K562 (cell line): ENCODE data around the gene SMG7. TPM values are rescaled to one million over a fixed set of nuclear protein-coding genes. Genes with fewer than 3 reads are reported as not detected.

Experiments
- ATAC-seq: fragments of 200-7000 bp; cut with Tn5 transposase; 3 replicates; pipeline ENCODE4 v1.9.1; 2020; ENCODE audit warnings: moderate library complexity
- BruUV-seq: library from RNA; stranded (reverse); fragments of 400-500 nt; replicated peaks from 2 replicates; lab custom pipeline; 2021; lab: Mats Ljungman, UMichigan
- CTCF ChIA-PET: fragments of 300-600 bp; formaldehyde crosslinking; extraction: SDS; loops from one replicate; lab custom pipeline; 2021; ENCODE audit warnings: low intra/inter-chr PET ratio; lab: Yijun Ruan, JAX
- POLR2A ChIA-PET: fragments of 300-600, 350-650 bp; sonication (Branson Sonifier 250); formaldehyde crosslinking; extraction: SDS; loops from one replicate; lab custom pipeline; 2021; ENCODE audit warnings: antibody characterized with exemption, inconsistent platforms; lab: Yijun Ruan, JAX
- DNase-seq, 4 experiments: peaks; one replicate each; pipeline versions ENCODE4 v3.0.0 to v3.0.0-alpha.2; 2011 to 2018; ENCODE audit warnings: low spot score in 3 of 4, mixed read lengths in 3 of 4; ENCODE audit errors: extremely low read depth in 1 of 4
- FAIRE-seq: peaks from 2 replicates; lab custom pipeline; 2011; peaks lifted over from hg19 to GRCh38; lab: Jason Lieb, UNC
- H2AFZ ChIP-seq: 2 replicates; pipeline ENCODE4 v1.6.0; 2011; ENCODE audit warnings: low read depth, low read length, control low read depth, inconsistent platforms
- H3K27ac ChIP-seq: fragments of 200-600 bp; 3 replicates; pipeline ENCODE4 v1.8.0; 2011; ENCODE audit warnings: low read depth, mild to moderate bottlenecking, control low read depth, inconsistent platforms, low read length, moderate library complexity, mixed read lengths; ENCODE audit errors: extremely low read depth
- H3K27me3 ChIP-seq, 2 experiments: fragments of 300-600 bp in 1 of 2; 2 replicates in 1 of 2; 3 replicates in 1 of 2; pipeline versions ENCODE4 v1.6.0 to v1.8.0; 2011; ENCODE audit warnings: inconsistent platforms in 2 of 2, low read length in 2 of 2, mild to moderate bottlenecking in 1 of 2, mixed read lengths in 1 of 2, moderate library complexity in 1 of 2; ENCODE audit not compliant: control insufficient read depth in 2 of 2, insufficient read depth in 2 of 2
- H3K36me3 ChIP-seq: fragments of 300-600 bp; 3 replicates; pipeline ENCODE4 v1.8.0; 2011; ENCODE audit warnings: mild to moderate bottlenecking, low read length, inconsistent platforms; ENCODE audit not compliant: control insufficient read depth, insufficient read depth
- H3K4me1 ChIP-seq, 2 experiments: fragments of 200-600 bp in 1 of 2; replicated peaks in 1 of 2; 2 replicates in 1 of 2; 3 replicates in 1 of 2; pipeline versions ENCODE4 v1.5.1 to v1.8.0; 2011; ENCODE audit warnings: inconsistent platforms in 2 of 2, low read length in 2 of 2, mild to moderate bottlenecking in 1 of 2, mixed read lengths in 1 of 2, moderate library complexity in 1 of 2; ENCODE audit not compliant: control insufficient read depth in 2 of 2, insufficient read depth in 2 of 2
- H3K4me2 ChIP-seq: 2 replicates; pipeline ENCODE4 v1.6.1; 2011; ENCODE audit warnings: low read length, control low read depth, inconsistent platforms, mixed read lengths; ENCODE audit not compliant: insufficient read depth
- H3K4me3 ChIP-seq: fragments of 200-600 bp; sonication (generic), shearing (Covaris generic); 2 replicates; pipeline ENCODE4 v1.5.1; 2016; ENCODE audit warnings: control low read depth, inconsistent platforms
- H3K79me2 ChIP-seq: fragments of 200-600 bp; 3 replicates; pipeline ENCODE4 v1.8.0; 2011; ENCODE audit warnings: low read length, inconsistent platforms; ENCODE audit not compliant: control insufficient read depth, insufficient read depth
- H3K9ac ChIP-seq, 2 experiments: 2 replicates each; pipeline versions ENCODE4 v1.6.0 to v1.6.1; 2011; ENCODE audit warnings: low read depth in 2 of 2, low read length in 2 of 2, control low read depth in 1 of 2, inconsistent platforms in 1 of 2, mild to moderate bottlenecking in 1 of 2, mixed read lengths in 1 of 2; ENCODE audit not compliant: insufficient read depth in 1 of 2
- H3K9me1 ChIP-seq: one replicate; pipeline ENCODE4 v1.6.0; 2011; ENCODE audit warnings: inconsistent platforms, mild to moderate bottlenecking, low read length, moderate library complexity; ENCODE audit not compliant: control insufficient read depth, insufficient read depth
- H3K9me3 ChIP-seq: replicated peaks from 2 replicates; pipeline ENCODE4 v1.5.1; 2011; ENCODE audit warnings: low read depth, low read length, inconsistent platforms; ENCODE audit not compliant: control insufficient read depth, insufficient read depth
- H4K20me1 ChIP-seq: replicated peaks from 2 replicates; pipeline ENCODE4 v1.6.1; 2011; ENCODE audit warnings: low read length, inconsistent platforms, mixed read lengths; ENCODE audit not compliant: control insufficient read depth, insufficient read depth
- BRD9 ChIP-seq: fragments of 450-650 bp; IDR thresholded peaks from 2 replicates; pipeline ENCODE4 v1.6.1; 2018; ENCODE audit warnings: low read depth; ENCODE audit not compliant: partially characterized antibody
- E2F4 ChIP-seq: sonication (generic); formaldehyde crosslinking; IDR thresholded peaks from 2 replicates; pipeline ENCODE4 v1.8.0; 2022; ENCODE audit warnings: mild to moderate bottlenecking, low read depth, missing genetic modification reagents
- LEF1 ChIP-seq: fragments of 450-650 bp; IDR thresholded peaks from 2 replicates; pipeline ENCODE4 v1.6.1; 2016; ENCODE audit warnings: mild to moderate bottlenecking
- NFIX ChIP-seq: fragments of 250-450 bp; sonication (Bioruptor Pico); IDR thresholded peaks from 2 replicates; pipeline ENCODE4 v1.4.0; 2020; ENCODE audit warnings: low read depth, mild to moderate bottlenecking, moderate library complexity
- PRDM10 ChIP-seq: fragments of 450-650 bp; IDR thresholded peaks from 2 replicates; pipeline ENCODE4 v1.6.1; 2018; ENCODE audit not compliant: partially characterized antibody
- SUPT5H ChIP-seq: fragments of 450-650 bp; IDR thresholded peaks from 2 replicates; pipeline ENCODE4 v1.6.1; 2016
- WHSC1 ChIP-seq: IDR thresholded peaks from one replicate; pipeline ENCODE4 v1.6.1; 2012; ENCODE audit warnings: low read length, control low read depth, inconsistent platforms
- ZKSCAN3 ChIP-seq: fragments of 250-450 bp; sonication (Bioruptor Pico); IDR thresholded peaks from 2 replicates; pipeline ENCODE4 v1.4.0; 2020
- ZNF707 ChIP-seq: fragments of 250-450 bp; sonication (Bioruptor Pico); conservative IDR thresholded peaks from 2 replicates; pipeline ENCODE4 v1.8.0; 2022; ENCODE audit warnings: inconsistent platforms, mild to moderate bottlenecking, moderate library complexity
- WGBS: fragments of 100-300 bp; shearing (Covaris generic); methylation state at CpG from one replicate; pipeline ENCODE4 v1.1.6; 2016; ENCODE audit warnings: low coverage, mixed read lengths; ENCODE audit not compliant: insufficient coverage; ENCODE audit errors: missing lambda C conversion rate; 5-methylcytosine and 5-hydroxymethylcytosine counted together
- in situ Hi-C: fragments of 300-500 bp; cut with MboI; formaldehyde crosslinking; loops from 4 replicates; pipeline ENCODE4 v1.15.0; 2018; ENCODE audit warnings: inconsistent platforms, mixed read lengths
- intact Hi-C: fragments of 100-400 bp; cut with micrococcal nuclease; formaldehyde crosslinking; loops from 2 replicates; pipeline ENCODE4 v1.14.2; 2022
- polyA plus RNA-seq, 8 experiments: library from polyadenylated mRNA; depleted of rRNA in 4 of 8; stranded (reverse) in 5 of 8; unstranded in 3 of 8; fragments of >200 nt; fragmentation: Nextera tagmentation in 2 of 8; fragmentation: Illumina TruSeq in 1 of 8; extraction: Ambion mirVana in 2 of 8; extraction: Trizol in 1 of 8; gene quantifications; 2 replicates each; pipeline versions ENCODE4 v1.2.1 to v1.2.3, GENCODE V29; 2011 to 2014; ENCODE audit warnings: inconsistent platforms in 1 of 8, missing spikeins in 1 of 8
- total RNA-seq, 7 experiments: library from RNA; depleted of rRNA in 6 of 7; stranded (reverse); fragments of >200 nt in 6 of 7; fragmentation: Illumina TruSeq in 2 of 7; extraction: Trizol in 2 of 7; gene quantifications; 2 replicates each; pipeline versions ENCODE4 v1.2.1 to v1.2.3, GENCODE V29; 2011 to 2021; ENCODE audit warnings: low replicate concordance in 1 of 7

SMG7 gene
- total and polyA plus RNA-seq, 9 of the 15 experiments (the other 6 are each of a cell fraction or from before 2014, with no cell fraction given), result 12.4 to 74.6 (median 29.0) TPM

- ChIA-PET CTCF (no interaction called here), POLR2A (interaction anchor here (1.0 kb wide), 1 partner anchor 10 kb away, joined by 3 read pairs; no protein-coding TSS in a partner anchor)
- Histone ChIP-seq H3K27me3 (no peaks in the 10 kb centered on the region), H2AFZ (no peak overlapping the region), H3K9me1 (no peaks in the 10 kb centered on the region), H3K36me3 (peaks cover 2% of the 10 kb centered on the region; the same call in 1 of the 3 replicates), H4K20me1 (peaks cover 3% of the 10 kb centered on the region; the same call in 1 of the 2 replicates), H3K9ac (no peak overlapping the region), H3K4me2 (no peak overlapping the region), H3K9me3 (no peaks in the 10 kb centered on the region), H3K4me1 (peaks cover 9 to 17% of the 10 kb centered on the region in 2 experiments; a peak in 4 of 5 replicates), H3K27ac (no peak overlapping the region), H3K4me3 (no peak overlapping the region), H3K79me2 (peaks cover 98% of the 10 kb centered on the region)
- 91% methylated on average over 6 of the region's 6 CpGs for WGBS
- ATAC-seq (no peak), FAIRE-seq (no peak), DNase-seq (no peak)
- intact Hi-C loops (no loop called here), in situ Hi-C loops (no loop called here)
- no TSS peak for BruUV-seq
- TF ChIP-seq BRD9 (no peak), SUPT5H (no peak), ZKSCAN3 (CRISPR knock-in tag) (no peak), ZNF707 (CRISPR knock-in tag) (no peak), WHSC1 (no peak), E2F4 (CRISPR knock-in tag) (no peak), PRDM10 (no peak), NFIX (CRISPR knock-in tag) (no peak), LEF1 (no peak)
Observed at GRCh38 chr1:183498342-183498991, 26.2 kb downstream of the SMG7 start.
